Heart left ventricle (tissue), 16 donors: ENCODE measurements around the gene DPP10. TPM values are rescaled to one million over a fixed set of nuclear protein-coding genes. Genes with fewer than 3 reads are reported as not detected.

Source experiments
- ATAC-seq, 4 donors: fragments of 200-7000 bp; cut with Tn5 transposase; one replicate each; pipeline ENCODE4 v1.9.1; 2020 to 2022; ENCODE audit warnings: moderate library complexity in 4 of 4, mild to moderate bottlenecking in 3 of 4, moderate number of reproducible peaks in 1 of 4
- DNase-seq, 5 donors: peaks; one replicate each; pipeline ENCODE4 v3.0.0-alpha.2; 2020
- H3K27ac ChIP-seq, 12 donors: fragments of 200-600 bp; sonication (generic) in 4 of 12; one replicate each; pipeline versions ENCODE4 v1.5.0 to v1.8.0; 2016 to 2022; ENCODE audit warnings: mild to moderate bottlenecking in 2 of 12
- H3K27me3 ChIP-seq, 9 donors: fragments of 200-600 bp; sonication (generic) in 2 of 9; one replicate each; pipeline versions ENCODE4 v1.5.1 to v1.8.0; 2016 to 2022; ENCODE audit warnings: mild to moderate bottlenecking in 3 of 9
- H3K36me3 ChIP-seq, 9 donors: fragments of 200-600 bp; sonication (generic) in 2 of 9; one replicate each; pipeline versions ENCODE4 v1.5.0 to v1.8.0; 2018 to 2022; ENCODE audit warnings: mild to moderate bottlenecking in 2 of 9
- H3K4me1 ChIP-seq, 12 donors: fragments of 200-600 bp; sonication (generic) in 4 of 12; one replicate each; pipeline versions ENCODE4 v1.5.0 to v1.8.0; 2016 to 2022; ENCODE audit warnings: mild to moderate bottlenecking in 3 of 12
- H3K4me3 ChIP-seq, 12 donors: fragments of 200-600 bp; sonication (generic) in 4 of 12; one replicate each; pipeline versions ENCODE4 v1.5.0 to v1.8.0; 2017 to 2022; ENCODE audit warnings: mild to moderate bottlenecking in 9 of 12, moderate library complexity in 4 of 12
- H3K9me3 ChIP-seq, 12 donors: fragments of 200-600 bp; sonication (generic) in 4 of 12; one replicate each; pipeline versions ENCODE4 v1.5.0 to v1.8.0; 2016 to 2022; ENCODE audit warnings: mild to moderate bottlenecking in 1 of 12
- POLR2A ChIP-seq, 2 donors: fragments of 450-650 bp; IDR thresholded peaks; one replicate each; pipeline ENCODE4 v1.6.1; 2017; ENCODE audit warnings: antibody characterized with exemption in 2 of 2, mild to moderate bottlenecking in 2 of 2, moderate library complexity in 2 of 2
- WGBS, 4 donors: extraction: QIAGEN DNeasy Blood & Tissue Kit in 2 of 4; methylation state at CpG; one replicate each; pipeline versions ENCODE4 v1.1.5 to v1.1.7; 2013 to 2018; 5-methylcytosine and 5-hydroxymethylcytosine counted together
- intact Hi-C, 10 donors: fragments of 100-400 bp; cut with DNase I; formaldehyde crosslinking; loops; one replicate each; pipeline versions ENCODE4 v1.11.1 to v1.14.2; 2022
- polyA plus RNA-seq, 2 donors: library from polyadenylated mRNA; stranded (reverse); fragments of 200-250 nt; gene quantifications; one replicate each; pipeline ENCODE4 v1.2.3, GENCODE V29; 2013
- total RNA-seq, 9 donors: library from RNA; depleted of rRNA in 2 of 9; stranded (reverse); fragments of >200 nt in 2 of 9; fragmentation: NEBNext Ultra II Directional in 3 of 9; extraction: Animal tissue kit (Norgen Biotek cat#: 25700) in 3 of 9; gene quantifications; one replicate each; pipeline versions ENCODE4 v1.1.0 to v1.2.4, GENCODE V29; 2016 to 2023
- TF ChIP-seq, protein P1 (sequence below), 12 donors: fragments of 200-600 bp; sonication (generic) in 4 of 12; IDR thresholded peaks; one replicate each; pipeline versions ENCODE4 v1.5.0 to v1.8.0; 2018 to 2022; ENCODE audit warnings: antibody characterized with exemption in 12 of 12, mild to moderate bottlenecking in 5 of 12
- donor health status: ischemic (EF 13 %, LVEDD 7.1; RV severe dilation, severe dysfunction).
- donor health status: healthy with polysubstance abuse.
- donor health status: DM: no; HTN: yes; CAD: no.
- donor health status: DM: no; HTN: no; CAD: no.
- donor health status: ischemic (EF 25% LVEDD 6.9; RV normal size, moderate dysfunction).
- donor health status: ischemic (EF 25% LVEDD 5.7; RV mildly dilated, moderate dysfunction).
- donor health status: healthy.
- donor health status: DM: yes; HTN: yes; CAD: no.
- donor health status: ischemic (EF 35%, LVEDD 5.7; RV mildly dilated, moderate dysfunction).
- donor health status: nonischemic (EF 11% LVEDD 7.7; RV severe dilation, severe dysfunction).
- donor health status: DM: yes; HTN: yes; CAD: no.
- donor health status: PGD.
- donor health status: ischemic (EF 29% LVEDD 5.4; RV normal size, mild dysfunction).
- donor health status: nonischemic (EF 23%, LVEDD 6.1; RV moderate dilation, normal function).

The DPP10 gene
- total and polyA plus RNA-seq, 11 donors = 0.88 TPM; not detected in 10

DNA sequence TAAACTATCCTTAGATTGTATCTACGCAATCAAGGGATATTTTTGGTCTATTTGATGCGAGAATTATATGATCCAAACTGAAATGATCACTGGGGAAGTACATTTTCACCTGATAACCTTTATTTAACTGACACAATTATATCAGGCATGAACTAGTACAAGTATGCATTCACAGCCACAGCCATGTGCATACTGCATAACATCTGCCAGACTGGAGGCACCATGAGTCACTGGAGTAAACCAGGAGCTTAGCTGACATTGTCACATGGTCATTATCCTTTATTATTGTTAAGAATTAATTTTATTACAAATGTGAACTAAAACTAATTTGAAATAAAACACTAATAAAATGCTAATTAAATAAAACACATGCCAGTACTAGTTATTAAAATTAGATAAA is 1127.1 kb downstream of the DPP10 start:
- ATAC-seq (no peak), DNase-seq (no peak)
- Histone ChIP-seq H3K4me3 (no peak overlapping the region), H3K9me3 (no peaks in the 10 kb centered on the region), H3K4me1 (no peaks in the 10 kb centered on the region), H3K36me3 (no peaks in the 10 kb centered on the region), H3K27me3 (no peaks in the 10 kb centered on the region), H3K27ac (no peak overlapping the region)
- intact Hi-C loops = no loop called here
- TF ChIP-seq, protein P1, sequence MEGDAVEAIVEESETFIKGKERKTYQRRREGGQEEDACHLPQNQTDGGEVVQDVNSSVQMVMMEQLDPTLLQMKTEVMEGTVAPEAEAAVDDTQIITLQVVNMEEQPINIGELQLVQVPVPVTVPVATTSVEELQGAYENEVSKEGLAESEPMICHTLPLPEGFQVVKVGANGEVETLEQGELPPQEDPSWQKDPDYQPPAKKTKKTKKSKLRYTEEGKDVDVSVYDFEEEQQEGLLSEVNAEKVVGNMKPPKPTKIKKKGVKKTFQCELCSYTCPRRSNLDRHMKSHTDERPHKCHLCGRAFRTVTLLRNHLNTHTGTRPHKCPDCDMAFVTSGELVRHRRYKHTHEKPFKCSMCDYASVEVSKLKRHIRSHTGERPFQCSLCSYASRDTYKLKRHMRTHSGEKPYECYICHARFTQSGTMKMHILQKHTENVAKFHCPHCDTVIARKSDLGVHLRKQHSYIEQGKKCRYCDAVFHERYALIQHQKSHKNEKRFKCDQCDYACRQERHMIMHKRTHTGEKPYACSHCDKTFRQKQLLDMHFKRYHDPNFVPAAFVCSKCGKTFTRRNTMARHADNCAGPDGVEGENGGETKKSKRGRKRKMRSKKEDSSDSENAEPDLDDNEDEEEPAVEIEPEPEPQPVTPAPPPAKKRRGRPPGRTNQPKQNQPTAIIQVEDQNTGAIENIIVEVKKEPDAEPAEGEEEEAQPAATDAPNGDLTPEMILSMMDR (IDR thresholded peaks at IDR 0.05) = no peak
- no peak for TF ChIP-seq POLR2A (IDR thresholded peaks at IDR 0.05)
- WGBS, 4 donors = 59 to 68% (median 64%) methylated on average over 2 of the region's 2 CpGs

DNA sequence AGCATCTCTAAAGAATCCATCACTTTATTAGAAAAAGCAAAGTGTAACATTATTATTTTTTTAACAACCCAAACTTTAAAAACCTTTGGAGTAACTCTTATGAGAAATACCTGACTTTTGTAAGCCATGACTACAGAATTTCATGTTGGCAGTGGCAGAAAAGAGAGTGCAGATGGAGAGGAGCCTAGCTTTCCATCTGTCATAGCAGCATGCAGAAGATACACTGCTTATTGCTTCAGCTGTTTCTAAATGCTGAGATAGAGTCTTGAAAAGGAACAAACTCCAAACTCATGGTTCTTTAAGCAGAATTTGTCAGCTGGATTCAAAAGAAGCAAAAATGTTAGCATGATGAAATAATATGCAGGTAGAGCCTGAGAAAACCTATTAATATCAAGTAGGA is 1130.3 kb downstream of the DPP10 start:
- H3K4me3 ChIP-seq = no peak overlapping the region
- no peaks in the 10 kb centered on the region for H3K9me3 ChIP-seq
- H3K4me1 ChIP-seq = no peaks in the 10 kb centered on the region
- H3K27me3 ChIP-seq = no peaks in the 10 kb centered on the region
- TF ChIP-seq, protein P1 (IDR thresholded peaks at IDR 0.05) = no peak
- no peak for TF ChIP-seq POLR2A (IDR thresholded peaks at IDR 0.05)
- H3K36me3 ChIP-seq = no peaks in the 10 kb centered on the region
- ATAC-seq = no peak
- H3K27ac ChIP-seq = no peak overlapping the region
- intact Hi-C loops = no loop called here
- no peak for DNase-seq

DNA sequence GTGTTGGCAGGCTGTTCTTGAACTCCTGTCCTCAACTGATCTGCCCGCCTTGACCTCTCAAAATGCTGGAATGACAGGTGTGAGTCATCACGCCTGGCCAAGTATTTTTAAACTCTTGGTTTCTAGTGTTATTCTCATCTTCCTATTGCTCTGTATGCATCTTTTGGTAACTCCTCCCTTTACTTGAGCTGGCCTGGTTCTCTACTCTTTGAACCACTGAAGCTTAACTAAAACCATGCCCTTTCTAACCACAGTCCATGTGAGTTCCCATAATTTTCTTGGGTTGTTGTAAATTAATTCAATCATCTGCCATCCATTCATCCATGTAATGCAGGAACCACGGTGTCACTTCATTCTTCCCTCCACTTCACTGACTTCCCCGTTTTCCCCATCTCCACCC is 1131.3 kb downstream of the DPP10 start:
- no peaks in the 10 kb centered on the region for H3K9me3 ChIP-seq
- H3K4me1 ChIP-seq = no peaks in the 10 kb centered on the region
- H3K27me3 ChIP-seq = no peaks in the 10 kb centered on the region
- 76 to 87% (median 83%) methylated on average over 4 of the region's 4 CpGs for WGBS, 4 donors
- DNase-seq = no peak
- H3K27ac ChIP-seq = no peak overlapping the region
- intact Hi-C loops = no loop called here
- ATAC-seq = no peak
- H3K4me3 ChIP-seq = no peak overlapping the region
- TF ChIP-seq POLR2A (IDR thresholded peaks at IDR 0.05) = no peak
- TF ChIP-seq, protein P1 (IDR thresholded peaks at IDR 0.05) = no peak
- no peaks in the 10 kb centered on the region for H3K36me3 ChIP-seq

DNA sequence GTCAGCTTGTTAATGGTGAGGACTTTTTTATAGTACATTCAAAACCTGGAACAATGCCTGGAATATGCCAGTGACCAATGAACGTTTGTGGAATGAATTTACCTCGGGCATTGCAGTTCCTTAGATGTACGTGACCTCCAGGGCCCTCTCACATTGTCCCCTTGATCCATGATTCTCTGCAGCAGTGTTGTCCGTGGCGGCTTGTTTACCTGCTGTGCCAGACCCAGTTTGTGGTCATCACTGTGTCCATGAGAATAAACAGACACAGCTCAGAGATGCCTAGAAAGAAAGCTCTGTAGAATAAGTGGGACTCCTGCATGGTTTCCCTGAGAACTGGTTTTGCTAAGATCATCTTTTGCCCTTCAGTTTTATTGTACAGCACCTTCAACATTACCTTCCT is 1132.2 kb downstream of the DPP10 start:
- Histone ChIP-seq H3K27me3 (no peaks in the 10 kb centered on the region), H3K4me1 (no peaks in the 10 kb centered on the region), H3K9me3 (no peaks in the 10 kb centered on the region), H3K4me3 (no peak overlapping the region), H3K36me3 (no peaks in the 10 kb centered on the region), H3K27ac (no peak overlapping the region)
- ATAC-seq (no peak), DNase-seq (no peak)
- intact Hi-C loops = no loop called here
- TF ChIP-seq POLR2A (IDR thresholded peaks at IDR 0.05) = no peak
- TF ChIP-seq, protein P1 (IDR thresholded peaks at IDR 0.05) = no peak
- 38 to 46% (median 42%) methylated on average over 5 of the region's 5 CpGs for WGBS, 4 donors
